ENCODE data around the gene MSRB3. TPM values are rescaled to one million over a fixed set of nuclear protein-coding genes. Genes with fewer than 3 reads are reported as not detected.

The MSRB3 gene
- total and polyA plus RNA-seq, 2 donors (not counting 3 experiments of a cell fraction or from before 2014, with no cell fraction given) = 20.0 to 59.3 TPM

DNA sequence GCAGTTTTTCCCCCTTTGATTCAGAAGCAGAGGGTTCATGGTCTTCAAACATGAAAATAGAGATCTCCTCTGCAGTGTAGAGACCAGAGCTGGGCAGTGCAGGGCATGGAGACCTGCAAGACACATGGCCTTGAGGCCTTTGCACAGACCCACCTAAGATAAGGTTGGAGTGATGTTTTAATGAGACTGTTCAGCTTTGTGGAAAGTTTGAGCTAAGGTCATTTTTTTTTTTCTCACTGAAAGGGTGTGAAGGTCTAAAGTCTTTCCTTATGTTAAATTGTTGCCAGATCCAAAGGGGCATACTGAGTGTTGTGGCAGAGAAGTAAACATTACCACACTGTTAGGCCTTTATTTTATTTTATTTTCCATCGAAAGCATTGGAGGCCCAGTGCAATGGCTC, 185.1 kb downstream of the MSRB3 start:
- H3K4me1 ChIP-seq (ENCODE audit: control insufficient read depth, extremely low read depth, insufficient read depth, low read length) = no peaks in the 10 kb centered on the region
- H3K36me3 ChIP-seq (ENCODE audit: control insufficient read depth in 2 of 2, extremely low read depth in 1 of 2, insufficient read depth in 2 of 2, low read length in 2 of 2) = no peaks in the 10 kb centered on the region
- H2AFZ ChIP-seq (ENCODE audit: low read depth, low read length) = no peak overlapping the region
- no peak overlapping the region for H3K9ac ChIP-seq (replicated peaks; ENCODE audit: extremely low read depth, insufficient read depth, low read length)
- H3K4me3 ChIP-seq (replicated peaks in 1 of 3; ENCODE audit: insufficient read depth in 1 of 3, low read depth in 1 of 3, low read length in 3 of 3) = no peak overlapping the region
- no peaks in the 10 kb centered on the region for H3K79me2 ChIP-seq (ENCODE audit: control insufficient read depth, insufficient read depth, low read length)
- H3K27ac ChIP-seq (ENCODE audit: insufficient read depth, low read depth, low read length) = no peak overlapping the region
- H3K4me2 ChIP-seq (ENCODE audit: insufficient read depth, low read length) = no peak overlapping the region
- POLR2A ChIA-PET = no interaction called here
- intact Hi-C loops (cut with micrococcal nuclease) = no loop called here
- H3K9me1 ChIP-seq (replicated peaks; ENCODE audit: control insufficient read depth, extremely low read depth, insufficient read depth, low read length) = no peaks in the 10 kb centered on the region
- no TSS peak for BruUV-seq (replicated peaks)
- CTCF ChIA-PET = interaction anchor here (0.8 kb wide), 1 partner anchor 11 kb away, joined by 3 read pairs; no protein-coding TSS in a partner anchor
- no peaks in the 10 kb centered on the region for H3K27me3 ChIP-seq (ENCODE audit: control insufficient read depth in 2 of 2, insufficient read depth in 2 of 2, low read length in 2 of 2)
- no peaks in the 10 kb centered on the region for H4K20me1 ChIP-seq (replicated peaks; ENCODE audit: control insufficient read depth, extremely low read depth, insufficient read depth, low read length)
- H3K9me3 ChIP-seq (replicated peaks; ENCODE audit: control insufficient read depth, insufficient read depth, low read length) = no peaks in the 10 kb centered on the region
- FAIRE-seq (no peak), DNase-seq (ENCODE audit: low read depth, low spot score) (no peak)
- TF ChIP-seq, protein P1, sequence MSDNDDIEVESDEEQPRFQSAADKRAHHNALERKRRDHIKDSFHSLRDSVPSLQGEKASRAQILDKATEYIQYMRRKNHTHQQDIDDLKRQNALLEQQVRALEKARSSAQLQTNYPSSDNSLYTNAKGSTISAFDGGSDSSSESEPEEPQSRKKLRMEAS (IDR thresholded peaks at IDR 0.05; ENCODE audit: insufficient read depth, insufficient read length) = no peak
- TF ChIP-seq MYC (IDR thresholded peaks at IDR 0.05; ENCODE audit: low read depth, low read length) (no peak), JUN (IDR thresholded peaks at IDR 0.05; ENCODE audit: borderline replicate concordance, insufficient read depth, insufficient read length, low read depth) (no peak), POLR2A (IDR thresholded peaks at IDR 0.05; ENCODE audit: low read depth, low read length) (no peak), FOS (IDR thresholded peaks at IDR 0.05; ENCODE audit: borderline replicate concordance, insufficient read depth, low read length) (no peak)
- dilution Hi-C loops (cut with MboI; ENCODE audit: extremely low pct_ligation_motif_present, low sequenced_read_pairs) = no loop called here

DNA sequence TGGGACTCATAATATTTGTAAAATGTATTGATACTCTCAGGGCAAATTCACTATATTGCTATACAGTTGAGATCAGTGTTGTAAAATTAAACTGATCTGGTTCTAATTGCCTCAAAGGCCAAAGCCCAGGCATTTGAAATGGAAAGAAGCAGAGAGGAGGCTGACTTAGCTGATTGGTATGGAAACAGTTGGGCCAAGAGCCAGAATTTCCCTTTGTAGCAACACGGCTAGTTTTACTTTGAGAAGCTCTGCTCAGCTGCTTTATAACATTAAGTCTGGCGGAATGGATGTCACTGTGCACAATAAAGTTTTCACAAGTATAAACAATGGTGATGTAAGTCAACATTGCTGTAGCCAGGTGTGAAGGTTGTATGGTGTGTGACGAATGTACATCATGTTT, 186.4 kb downstream of the MSRB3 start:
- no peak for TF ChIP-seq POLR2AphosphoS5 (IDR thresholded peaks at IDR 0.05; ENCODE audit: insufficient read depth, low read depth, low read length)
- TF ChIP-seq, protein P2, sequence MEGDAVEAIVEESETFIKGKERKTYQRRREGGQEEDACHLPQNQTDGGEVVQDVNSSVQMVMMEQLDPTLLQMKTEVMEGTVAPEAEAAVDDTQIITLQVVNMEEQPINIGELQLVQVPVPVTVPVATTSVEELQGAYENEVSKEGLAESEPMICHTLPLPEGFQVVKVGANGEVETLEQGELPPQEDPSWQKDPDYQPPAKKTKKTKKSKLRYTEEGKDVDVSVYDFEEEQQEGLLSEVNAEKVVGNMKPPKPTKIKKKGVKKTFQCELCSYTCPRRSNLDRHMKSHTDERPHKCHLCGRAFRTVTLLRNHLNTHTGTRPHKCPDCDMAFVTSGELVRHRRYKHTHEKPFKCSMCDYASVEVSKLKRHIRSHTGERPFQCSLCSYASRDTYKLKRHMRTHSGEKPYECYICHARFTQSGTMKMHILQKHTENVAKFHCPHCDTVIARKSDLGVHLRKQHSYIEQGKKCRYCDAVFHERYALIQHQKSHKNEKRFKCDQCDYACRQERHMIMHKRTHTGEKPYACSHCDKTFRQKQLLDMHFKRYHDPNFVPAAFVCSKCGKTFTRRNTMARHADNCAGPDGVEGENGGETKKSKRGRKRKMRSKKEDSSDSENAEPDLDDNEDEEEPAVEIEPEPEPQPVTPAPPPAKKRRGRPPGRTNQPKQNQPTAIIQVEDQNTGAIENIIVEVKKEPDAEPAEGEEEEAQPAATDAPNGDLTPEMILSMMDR (IDR thresholded peaks at IDR 0.05; ENCODE audit: extremely low read depth in 1 of 2, insufficient read depth in 1 of 2, low read depth in 1 of 2, low read length in 2 of 2) = no peak
- TF ChIP-seq, protein P1 (IDR thresholded peaks at IDR 0.05; ENCODE audit: insufficient read depth, insufficient read length) = no peak
- no peak for TF ChIP-seq FOS (IDR thresholded peaks at IDR 0.05; ENCODE audit: borderline replicate concordance, insufficient read depth, low read length)
- no peak for TF ChIP-seq POLR2A (IDR thresholded peaks at IDR 0.05; ENCODE audit: low read depth, low read length)
- no peak for TF ChIP-seq GATA2 (IDR thresholded peaks at IDR 0.05; ENCODE audit: insufficient read depth, insufficient read length, low read depth, low read length)
- TF ChIP-seq JUN (IDR thresholded peaks at IDR 0.05; ENCODE audit: borderline replicate concordance, insufficient read depth, insufficient read length, low read depth) = no peak
- TF ChIP-seq EZH2 (IDR thresholded peaks at IDR 0.05; ENCODE audit: borderline replicate concordance, low read depth, low read length, severe bottlenecking) = no peak
- no peak for TF ChIP-seq MYC (IDR thresholded peaks at IDR 0.05; ENCODE audit: low read depth, low read length)
- no peaks in the 10 kb centered on the region for H3K9me1 ChIP-seq (replicated peaks; ENCODE audit: control insufficient read depth, extremely low read depth, insufficient read depth, low read length)
- FAIRE-seq (no peak), DNase-seq (ENCODE audit: low read depth, low spot score) (peak; percentile 18)
- no peaks in the 10 kb centered on the region for H3K27me3 ChIP-seq (ENCODE audit: control insufficient read depth in 2 of 2, insufficient read depth in 2 of 2, low read length in 2 of 2)
- intact Hi-C loops (cut with micrococcal nuclease) = no loop called here
- no peak overlapping the region for H3K4me2 ChIP-seq (ENCODE audit: insufficient read depth, low read length)
- H3K4me1 ChIP-seq (ENCODE audit: control insufficient read depth, extremely low read depth, insufficient read depth, low read length) = no peaks in the 10 kb centered on the region
- no peak overlapping the region for H3K9ac ChIP-seq (replicated peaks; ENCODE audit: extremely low read depth, insufficient read depth, low read length)
- no peaks in the 10 kb centered on the region for H4K20me1 ChIP-seq (replicated peaks; ENCODE audit: control insufficient read depth, extremely low read depth, insufficient read depth, low read length)
- BruUV-seq (replicated peaks) = TSS peak; percentile 12
- dilution Hi-C loops (cut with MboI; ENCODE audit: extremely low pct_ligation_motif_present, low sequenced_read_pairs) = no loop called here
- H3K4me3 ChIP-seq (replicated peaks in 1 of 3; ENCODE audit: insufficient read depth in 1 of 3, low read depth in 1 of 3, low read length in 3 of 3) = no peak overlapping the region
- no peaks in the 10 kb centered on the region for H3K79me2 ChIP-seq (ENCODE audit: control insufficient read depth, insufficient read depth, low read length)
- no peak overlapping the region for H2AFZ ChIP-seq (ENCODE audit: low read depth, low read length)
- H3K9me3 ChIP-seq (replicated peaks; ENCODE audit: control insufficient read depth, insufficient read depth, low read length) = no peaks in the 10 kb centered on the region
- H3K36me3 ChIP-seq (ENCODE audit: control insufficient read depth in 2 of 2, extremely low read depth in 1 of 2, insufficient read depth in 2 of 2, low read length in 2 of 2) = no peaks in the 10 kb centered on the region
- ChIA-PET POLR2A (no interaction called here), CTCF (no interaction called here)
- H3K27ac ChIP-seq (ENCODE audit: insufficient read depth, low read depth, low read length) = no peak overlapping the region
